GM18861 (cell line): ENCODE measurements around the gene CCDC167.

Source experiments
- ATAC-seq: cut with Tn5 transposase; IDR thresholded peaks from one replicate; pipeline ENCODE4 v1.9.1; 2021; ENCODE audit not compliant: unreplicated experiment

The CCDC167 gene

GRCh38 chr6:37490536-37491170, 9.0 kb downstream of the CCDC167 start:
- ATAC-seq: no peak

GRCh38 chr6:37489697-37490336, 9.9 kb downstream of the CCDC167 start:
- no peak for ATAC-seq

- ATAC-seq: no peak
Observed at GRCh38 chr6:37488476-37488875, 11.2 kb downstream of the CCDC167 start.

- no peak for ATAC-seq
Observed at GRCh38 chr6:37487591-37488380, 11.9 kb downstream of the CCDC167 start.

GRCh38 chr6:37486121-37486839, 13.4 kb downstream of the CCDC167 start:
- no peak for ATAC-seq

- ATAC-seq: no peak
Observed at GRCh38 chr6:37485291-37485702, 14.4 kb downstream of the CCDC167 start.

- no peak for ATAC-seq
Observed at GRCh38 chr6:37484786-37485170, 14.9 kb downstream of the CCDC167 start.

GRCh38 chr6:37483917-37484785, 15.5 kb downstream of the CCDC167 start:
- peak; percentile 45 for ATAC-seq

GRCh38 chr6:37483252-37483901, 16.3 kb downstream of the CCDC167 start:
- no peak for ATAC-seq

GRCh38 chr6:37482606-37483251, 17.0 kb downstream of the CCDC167 start:
- ATAC-seq: no peak

- no peak for ATAC-seq
Observed at GRCh38 chr6:37481711-37482605, 17.7 kb downstream of the CCDC167 start.

- no peak for ATAC-seq
Observed at GRCh38 chr6:37480951-37481534, 18.6 kb downstream of the CCDC167 start.

GRCh38 chr6:37480118-37480736, 19.5 kb downstream of the CCDC167 start:
- ATAC-seq: no peak

GRCh38 chr6:37479266-37479854, 20.3 kb downstream of the CCDC167 start:
- ATAC-seq: no peak

- no peak for ATAC-seq
Observed at GRCh38 chr6:37478827-37479226, 20.9 kb downstream of the CCDC167 start.

GRCh38 chr6:37477656-37478435, 21.8 kb downstream of the CCDC167 start:
- ATAC-seq: no peak
